ENCODE data around the gene ZNRF4. TPM values are rescaled to one million over a fixed set of nuclear protein-coding genes. Genes with fewer than 3 reads are reported as not detected.
"Not testable (repeated sequence)": the region's sequence is repeated elsewhere in the genome, so short reads cannot be mapped to it uniquely, and the experiment has no call there.

ZNRF4 gene
- total RNA-seq, 1 experiment from 2014 or later, result not detected

DNA sequence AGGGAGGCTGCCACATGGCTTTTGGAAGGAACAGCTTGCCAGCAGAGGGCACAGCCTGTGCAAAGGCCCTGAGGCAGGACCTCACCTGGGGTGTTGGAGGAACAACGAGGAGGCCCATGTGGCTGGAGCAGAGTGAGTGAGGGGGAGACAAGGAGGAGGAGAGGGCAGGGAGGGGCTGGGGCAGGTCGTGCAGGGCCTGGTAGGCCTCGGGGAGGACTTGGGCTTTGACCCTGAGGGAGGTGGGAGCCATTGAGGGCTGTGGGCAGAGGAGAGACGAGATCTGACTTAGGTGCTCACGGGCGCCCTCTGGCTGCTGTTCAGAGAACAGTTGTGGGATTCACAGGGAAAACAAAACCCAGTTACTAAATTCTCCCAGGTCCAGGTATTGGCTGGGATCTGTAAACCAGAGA, 25.2 kb downstream of the ZNRF4 start:
- Histone ChIP-seq H3K27ac (ENCODE audit: low read length) (no peak overlapping the region), H3K36me3 (ENCODE audit: insufficient read depth, low read length) (no peaks in the 10 kb centered on the region), H3K4me1 (ENCODE audit: low read length) (no peaks in the 10 kb centered on the region), H3K27me3 (ENCODE audit: low read length) (no peaks in the 10 kb centered on the region), H3K79me2 (ENCODE audit: low read length) (no peaks in the 10 kb centered on the region), H3K4me3 (ENCODE audit: low read length) (no peak overlapping the region), H3K4me2 (ENCODE audit: low read depth, low read length, poor library complexity, severe bottlenecking) (no peak overlapping the region), H3K9me3 (ENCODE audit: low read length) (peaks cover 8% of the 10 kb centered on the region; the same call in 1 of the 2 replicates), H4K20me1 (ENCODE audit: insufficient read depth, low read depth, low read length) (no peaks in the 10 kb centered on the region), H2AFZ (ENCODE audit: low read length) (no peak overlapping the region), H3K9me2 (replicated peaks; ENCODE audit: insufficient read depth, low read length) (no peaks in the 10 kb centered on the region), H3K9ac (ENCODE audit: low read length) (no peak overlapping the region)
- peak; percentile 65 for DNase-seq

DNA sequence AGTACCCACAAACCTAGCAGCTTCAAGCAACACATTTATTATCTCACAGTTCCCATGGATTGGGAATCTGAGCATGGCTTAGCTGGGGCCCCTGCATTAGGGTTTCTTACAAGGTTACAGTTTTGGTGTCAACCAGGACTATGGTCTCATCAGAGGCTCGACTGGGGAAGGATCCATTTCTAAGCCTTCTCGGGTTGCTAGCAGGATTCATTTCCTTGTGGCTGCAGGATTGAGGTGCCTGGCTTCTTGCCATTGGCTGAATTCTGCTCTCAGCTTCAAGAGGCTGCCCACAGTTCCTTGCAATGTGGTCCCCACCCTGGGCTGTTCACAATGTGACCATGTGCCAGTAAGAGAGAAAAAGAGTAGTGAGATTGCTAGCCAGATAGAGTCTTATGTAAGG, 26.7 kb downstream of the ZNRF4 start:
- no peak overlapping the region for H2AFZ ChIP-seq (ENCODE audit: low read length)
- no peaks in the 10 kb centered on the region for H3K4me1 ChIP-seq (ENCODE audit: low read length)
- no peaks in the 10 kb centered on the region for H3K79me2 ChIP-seq (ENCODE audit: low read length)
- no peaks in the 10 kb centered on the region for H3K36me3 ChIP-seq (ENCODE audit: insufficient read depth, low read length)
- H4K20me1 ChIP-seq (ENCODE audit: insufficient read depth, low read depth, low read length), result no peaks in the 10 kb centered on the region
- H3K9ac ChIP-seq (ENCODE audit: low read length), result no peak overlapping the region
- H3K27me3 ChIP-seq (ENCODE audit: low read length), result no peaks in the 10 kb centered on the region
- H3K27ac ChIP-seq (ENCODE audit: low read length), result no peak overlapping the region
- DNase-seq, result no peak
- peaks cover 8% of the 10 kb centered on the region; the same call in 1 of the 2 replicates for H3K9me3 ChIP-seq (ENCODE audit: low read length)
- H3K4me3 ChIP-seq (ENCODE audit: low read length), result no peak overlapping the region
- no peak overlapping the region for H3K4me2 ChIP-seq (ENCODE audit: low read depth, low read length, poor library complexity, severe bottlenecking)
- no peaks in the 10 kb centered on the region for H3K9me2 ChIP-seq (replicated peaks; ENCODE audit: insufficient read depth, low read length)

DNA sequence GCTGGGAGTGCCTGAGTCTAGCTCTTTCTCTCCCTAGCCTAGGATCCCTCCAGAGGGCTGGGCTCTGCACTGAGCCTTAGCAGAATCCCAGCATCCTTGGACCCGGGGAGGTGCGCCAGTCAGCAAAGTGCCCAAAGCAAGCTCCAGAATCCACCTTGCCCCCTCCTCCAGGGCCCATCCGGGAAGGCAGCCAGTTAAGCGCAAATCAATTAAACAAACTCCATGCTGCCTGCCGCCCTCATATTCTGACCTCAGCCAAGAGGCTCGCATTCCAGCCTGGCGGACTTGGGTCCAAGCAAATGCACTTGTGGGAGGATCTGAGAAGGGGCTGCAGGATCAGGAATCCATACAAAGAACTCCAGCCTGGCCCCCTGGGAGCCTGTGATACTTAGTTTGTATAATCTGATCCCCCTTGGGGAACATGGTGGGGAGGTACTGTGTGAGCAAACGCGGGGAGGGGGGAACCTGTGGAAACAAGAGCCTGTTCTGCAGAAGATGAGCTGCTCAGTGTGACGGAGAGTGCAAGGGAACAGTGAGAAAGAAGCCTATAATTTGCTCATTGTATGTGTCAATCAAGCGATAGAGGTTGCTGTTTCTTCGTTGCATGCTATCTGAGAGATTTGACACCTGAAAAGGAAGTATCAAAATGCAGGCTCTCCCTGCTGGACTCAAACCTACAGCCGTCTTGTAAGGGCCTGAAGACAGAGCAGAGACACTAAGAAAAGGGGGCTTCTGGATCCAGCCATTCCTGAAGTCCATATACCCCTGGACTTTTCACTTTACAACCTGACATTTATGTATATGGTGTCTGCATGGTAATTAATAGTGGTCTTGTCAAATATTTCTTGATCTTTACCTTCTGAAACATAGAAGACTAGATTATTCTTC, 29.4 kb downstream of the ZNRF4 start:
- no peak overlapping the region for H3K4me3 ChIP-seq (ENCODE audit: low read length)
- H3K79me2 ChIP-seq (ENCODE audit: low read length), result no peaks in the 10 kb centered on the region
- H4K20me1 ChIP-seq (ENCODE audit: insufficient read depth, low read depth, low read length), result no peaks in the 10 kb centered on the region
- H3K4me2 ChIP-seq (ENCODE audit: low read depth, low read length, poor library complexity, severe bottlenecking), result no peak overlapping the region
- no peaks in the 10 kb centered on the region for H3K4me1 ChIP-seq (ENCODE audit: low read length)
- H3K27ac ChIP-seq (ENCODE audit: low read length), result no peak overlapping the region
- no peak overlapping the region for H2AFZ ChIP-seq (ENCODE audit: low read length)
- no peaks in the 10 kb centered on the region for H3K27me3 ChIP-seq (ENCODE audit: low read length)
- no peak overlapping the region for H3K9ac ChIP-seq (ENCODE audit: low read length)
- H3K36me3 ChIP-seq (ENCODE audit: insufficient read depth, low read length), result no peaks in the 10 kb centered on the region
- H3K9me3 ChIP-seq (ENCODE audit: low read length), result peaks cover 8% of the 10 kb centered on the region; the same call in 1 of the 2 replicates
- no peak for DNase-seq
- no peaks in the 10 kb centered on the region for H3K9me2 ChIP-seq (replicated peaks; ENCODE audit: insufficient read depth, low read length)

DNA sequence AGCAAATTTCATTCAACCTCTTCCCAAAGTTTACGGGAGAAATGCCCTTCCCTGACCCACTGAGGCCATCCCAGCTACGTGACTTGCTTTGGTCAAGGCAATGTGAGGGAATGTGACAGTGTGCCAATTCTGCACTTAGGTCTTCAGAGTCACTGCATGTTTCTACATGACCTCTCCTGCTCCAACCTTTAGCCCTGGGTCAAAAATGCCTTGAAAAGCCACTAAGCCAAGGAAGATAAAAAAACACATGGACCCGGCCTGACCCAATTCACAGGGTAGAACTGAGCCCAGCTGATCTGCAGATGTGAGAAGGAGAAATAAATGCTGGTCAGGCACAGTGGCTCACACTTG, 30.0 kb downstream of the ZNRF4 start:
- Histone ChIP-seq H3K36me3 (ENCODE audit: insufficient read depth, low read length) (no peaks in the 10 kb centered on the region), H3K9ac (ENCODE audit: low read length) (no peak overlapping the region), H4K20me1 (ENCODE audit: insufficient read depth, low read depth, low read length) (no peaks in the 10 kb centered on the region), H3K4me3 (ENCODE audit: low read length) (no peak overlapping the region), H2AFZ (ENCODE audit: low read length) (no peak overlapping the region), H3K27me3 (ENCODE audit: low read length) (no peaks in the 10 kb centered on the region), H3K27ac (ENCODE audit: low read length) (no peak overlapping the region), H3K79me2 (ENCODE audit: low read length) (no peaks in the 10 kb centered on the region), H3K4me1 (ENCODE audit: low read length) (no peaks in the 10 kb centered on the region), H3K9me3 (ENCODE audit: low read length) (peaks cover 8% of the 10 kb centered on the region; the same call in 1 of the 2 replicates), H3K9me2 (replicated peaks; ENCODE audit: insufficient read depth, low read length) (no peaks in the 10 kb centered on the region), H3K4me2 (ENCODE audit: low read depth, low read length, poor library complexity, severe bottlenecking) (no peak overlapping the region)
- DNase-seq, result no peak

DNA sequence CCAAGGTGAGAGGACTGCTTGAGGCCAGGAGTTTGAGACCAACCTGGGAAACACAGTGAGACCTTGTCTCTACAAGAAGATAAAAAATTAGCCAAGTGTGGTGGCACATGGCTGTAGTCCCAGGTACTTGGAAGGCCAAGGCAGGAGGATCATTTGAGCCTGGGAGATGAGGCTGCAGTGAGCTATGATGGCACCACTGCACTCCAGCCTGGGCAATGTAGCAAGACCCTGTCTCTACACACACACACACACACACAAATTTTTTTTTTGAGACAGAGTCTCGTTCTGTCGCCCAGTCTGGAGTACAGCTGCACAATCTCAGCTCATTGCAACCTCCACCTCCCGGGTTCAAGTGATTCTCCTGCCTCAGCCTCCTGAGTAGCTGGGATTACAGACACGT, 30.4 kb downstream of the ZNRF4 start:
- H3K36me3 ChIP-seq (ENCODE audit: insufficient read depth, low read length), result not testable (repeated sequence)

DNA sequence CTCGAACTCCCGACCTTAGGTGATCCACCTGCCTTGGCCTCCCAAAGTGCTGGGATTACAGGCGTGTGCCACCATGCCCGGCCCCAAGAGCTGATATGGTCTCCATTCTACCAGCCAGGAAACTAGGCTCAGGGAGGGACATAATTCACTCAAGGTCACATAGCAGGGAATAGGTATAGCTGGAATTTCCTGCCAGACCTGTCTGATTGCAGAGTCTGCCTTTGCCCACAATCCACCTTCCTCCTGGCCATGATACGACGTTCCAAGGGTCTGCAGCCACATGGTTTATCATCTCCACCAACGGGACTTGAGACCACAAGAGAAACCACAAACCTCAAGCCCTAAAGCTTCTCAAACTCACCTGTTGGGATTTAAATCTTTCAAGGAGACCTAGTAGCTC, 32.0 kb downstream of the ZNRF4 start:
- Histone ChIP-seq H3K9me3 (ENCODE audit: low read length) (peaks cover under 1% of the 10 kb centered on the region; the same call in 1 of the 2 replicates), H3K9ac (ENCODE audit: low read length) (no peak overlapping the region), H3K4me3 (ENCODE audit: low read length) (no peak overlapping the region), H3K27me3 (ENCODE audit: low read length) (no peaks in the 10 kb centered on the region), H3K4me1 (ENCODE audit: low read length) (no peaks in the 10 kb centered on the region), H3K9me2 (replicated peaks; ENCODE audit: insufficient read depth, low read length) (no peaks in the 10 kb centered on the region), H4K20me1 (ENCODE audit: insufficient read depth, low read depth, low read length) (no peaks in the 10 kb centered on the region), H3K79me2 (ENCODE audit: low read length) (no peaks in the 10 kb centered on the region), H3K4me2 (ENCODE audit: low read depth, low read length, poor library complexity, severe bottlenecking) (no peak overlapping the region), H3K36me3 (ENCODE audit: insufficient read depth, low read length) (no peaks in the 10 kb centered on the region), H3K27ac (ENCODE audit: low read length) (no peak overlapping the region), H2AFZ (ENCODE audit: low read length) (no peak overlapping the region)
- DNase-seq, result no peak

More for the DNA sequence above, 30.4 kb downstream of the ZNRF4 start:
- not testable (repeated sequence) for H4K20me1 ChIP-seq (ENCODE audit: insufficient read depth, low read depth, low read length); DNase-seq; H3K4me1 ChIP-seq (ENCODE audit: low read length); H3K27ac ChIP-seq (ENCODE audit: low read length); H2AFZ ChIP-seq (ENCODE audit: low read length); H3K9ac ChIP-seq (ENCODE audit: low read length); H3K4me3 ChIP-seq (ENCODE audit: low read length); H3K9me3 ChIP-seq (ENCODE audit: low read length); H3K27me3 ChIP-seq (ENCODE audit: low read length); H3K79me2 ChIP-seq (ENCODE audit: low read length); H3K9me2 ChIP-seq (replicated peaks; ENCODE audit: insufficient read depth, low read length); H3K4me2 ChIP-seq (ENCODE audit: low read depth, low read length, poor library complexity, severe bottlenecking)

DNA sequence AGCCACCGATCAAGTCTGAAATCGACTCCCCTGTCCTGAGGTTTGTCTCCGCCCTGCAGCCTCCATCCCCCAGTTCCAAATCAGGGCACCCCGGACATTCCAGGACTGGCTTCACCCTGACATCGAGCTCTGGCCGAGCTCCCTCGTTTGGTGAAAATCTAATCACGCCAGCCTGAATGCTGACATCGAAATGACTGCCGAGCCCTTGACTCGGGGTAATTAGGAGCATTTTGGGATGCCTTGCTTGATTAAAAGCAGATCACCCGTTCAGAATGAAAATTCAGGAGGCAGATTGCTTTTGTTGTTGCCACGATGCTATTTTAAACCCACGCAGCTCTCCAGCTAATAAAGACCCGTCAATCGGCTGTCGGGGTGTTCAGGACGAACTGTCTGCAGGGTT, 34.3 kb downstream of the ZNRF4 start:
- H3K4me1 ChIP-seq (ENCODE audit: low read length), result no peaks in the 10 kb centered on the region
- H3K4me2 ChIP-seq (ENCODE audit: low read depth, low read length, poor library complexity, severe bottlenecking), result no peak overlapping the region
- no peak overlapping the region for H2AFZ ChIP-seq (ENCODE audit: low read length)
- H3K79me2 ChIP-seq (ENCODE audit: low read length), result no peaks in the 10 kb centered on the region
- DNase-seq, result no peak
- H3K36me3 ChIP-seq (ENCODE audit: insufficient read depth, low read length), result no peaks in the 10 kb centered on the region
- H3K9me2 ChIP-seq (replicated peaks; ENCODE audit: insufficient read depth, low read length), result no peaks in the 10 kb centered on the region
- H3K27me3 ChIP-seq (ENCODE audit: low read length), result no peaks in the 10 kb centered on the region
- no peaks in the 10 kb centered on the region for H4K20me1 ChIP-seq (ENCODE audit: insufficient read depth, low read depth, low read length)
- H3K4me3 ChIP-seq (ENCODE audit: low read length), result no peak overlapping the region
- H3K9me3 ChIP-seq (ENCODE audit: low read length), result no peaks in the 10 kb centered on the region
- H3K27ac ChIP-seq (ENCODE audit: low read length), result no peak overlapping the region
- no peak overlapping the region for H3K9ac ChIP-seq (ENCODE audit: low read length)

DNA sequence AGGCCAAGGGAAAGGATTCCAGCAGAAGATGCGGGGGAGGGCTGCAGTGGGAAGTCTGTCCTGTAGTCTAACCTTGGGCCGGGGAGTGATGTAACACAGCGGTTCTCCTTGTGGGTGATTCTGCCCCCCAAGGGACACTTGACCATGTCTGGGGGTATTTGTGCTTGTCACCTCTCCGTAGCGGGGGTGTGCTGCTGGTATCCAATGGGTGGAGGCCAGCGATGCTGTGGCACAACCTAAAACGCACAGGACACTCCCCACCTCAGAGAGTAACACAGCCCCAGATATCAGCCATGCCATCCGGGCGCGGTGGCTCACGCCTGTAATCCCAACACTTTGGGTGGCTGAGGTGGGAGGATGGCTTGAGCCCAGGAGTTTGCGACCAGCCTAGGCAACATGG, 36.3 kb downstream of the ZNRF4 start:
- Histone ChIP-seq H3K4me1 (ENCODE audit: low read length) (no peaks in the 10 kb centered on the region), H3K4me3 (ENCODE audit: low read length) (no peak overlapping the region), H3K4me2 (ENCODE audit: low read depth, low read length, poor library complexity, severe bottlenecking) (no peak overlapping the region), H3K9me3 (ENCODE audit: low read length) (no peaks in the 10 kb centered on the region), H4K20me1 (ENCODE audit: insufficient read depth, low read depth, low read length) (no peaks in the 10 kb centered on the region), H3K9me2 (replicated peaks; ENCODE audit: insufficient read depth, low read length) (no peaks in the 10 kb centered on the region), H3K36me3 (ENCODE audit: insufficient read depth, low read length) (no peaks in the 10 kb centered on the region), H3K9ac (ENCODE audit: low read length) (no peak overlapping the region), H2AFZ (ENCODE audit: low read length) (no peak overlapping the region), H3K27ac (ENCODE audit: low read length) (no peak overlapping the region), H3K27me3 (ENCODE audit: low read length) (no peaks in the 10 kb centered on the region), H3K79me2 (ENCODE audit: low read length) (no peaks in the 10 kb centered on the region)
- DNase-seq, result no peak
